H1 (cell line): ENCODE measurements around the gene GSG1L. TPM values are rescaled to one million over a fixed set of nuclear protein-coding genes. Genes with fewer than 3 reads are reported as not detected.

Experiments used
- CHD2 ChIP-seq: IDR thresholded peaks from 2 replicates; pipeline ENCODE4 v1.6.1; 2012; ENCODE audit warnings: low read length, improper control_type of control experiment
- E2F6 ChIP-seq: IDR thresholded peaks from 2 replicates; pipeline ENCODE4 v1.6.1; 2012; ENCODE audit warnings: inconsistent platforms
- RBBP5 ChIP-seq: IDR thresholded peaks from 2 replicates; pipeline ENCODE4 v1.7.1; 2012; ENCODE audit warnings: low read depth, mild to moderate bottlenecking, inconsistent platforms, low read length, moderate library complexity, borderline replicate concordance
- polyA plus RNA-seq, 7 experiments: library from polyadenylated mRNA; depleted of rRNA in 3 of 7; stranded (reverse) in 5 of 7; unstranded in 2 of 7; fragments of >200 nt in 5 of 7; fragments of 200-250 nt in 2 of 7; gene quantifications; 1 replicate in 5 of 7; 2 replicates in 1 of 7; 4 replicates in 1 of 7; pipeline versions ENCODE4 v1.2.1 to v1.2.3, GENCODE V29; 2011 to 2013; ENCODE audit warnings: missing spikeins in 2 of 7, mixed read lengths in 2 of 7
- total RNA-seq: library from RNA; stranded (reverse); fragmentation: NEBNext Ultra II Directional; extraction: Animal tissue kit (Norgen Biotek cat#: 25700); gene quantifications from 2 replicates; pipeline ENCODE4 v1.2.1, GENCODE V29; 2021

Gene GSG1L
- total and polyA plus RNA-seq, 2 of the 8 experiments (the other 6 are each of a cell fraction or from before 2014, with no cell fraction given) = 0.71 to 1.1 TPM

- no peak for TF ChIP-seq RBBP5
- TF ChIP-seq E2F6 = no peak
- TF ChIP-seq CHD2 = no peak
Measured at GRCh38 chr16:28087140-28087660, 23.7 kb upstream of the GSG1L start (continued).
